Neural cell (in vitro differentiated cells): ENCODE results near the gene BMP2K. TPM values are rescaled to one million over a fixed set of nuclear protein-coding genes. Genes with fewer than 3 reads are reported as not detected.

Experiments used
- H2AFZ ChIP-seq: fragments of 200-600, 300-800 bp; sonication (generic), shearing (Covaris generic); 2 replicates; pipeline ENCODE4 v1.6.0; 2014; ENCODE audit warnings: low read depth, mild to moderate bottlenecking, antibody characterized with exemption, low read length, moderate library complexity
- H3F3A ChIP-seq: fragments of 200-600 bp; shearing (Covaris generic); 2 replicates; pipeline ENCODE4 v1.6.1; 2016; ENCODE audit warnings: mild to moderate bottlenecking, moderate library complexity, mixed read lengths, antibody characterized with exemption, low read length; ENCODE audit not compliant: insufficient read depth, poor library complexity, severe bottlenecking
- H3K27ac ChIP-seq: fragments of 200-600, 300-800 bp; sonication (generic), shearing (Covaris generic); 2 replicates; pipeline ENCODE4 v1.5.1; 2014; ENCODE audit warnings: mild to moderate bottlenecking, low read length, moderate library complexity
- H3K27me3 ChIP-seq: fragments of 300-800, 200-600 bp; sonication (generic), shearing (Covaris generic); 2 replicates; pipeline ENCODE4 v1.6.0; 2014; ENCODE audit warnings: mild to moderate bottlenecking, low read depth, low read length, moderate library complexity; ENCODE audit not compliant: insufficient read depth
- H3K36me3 ChIP-seq: fragments of 300-800, 200-600 bp; sonication (generic), shearing (Covaris generic); 2 replicates; pipeline ENCODE4 v1.5.1; 2014; ENCODE audit warnings: mild to moderate bottlenecking, antibody characterized with exemption, low read length, moderate library complexity; ENCODE audit not compliant: insufficient read depth
- H3K4me2 ChIP-seq: fragments of 300-800, 200-600 bp; sonication (generic), shearing (Covaris generic); 2 replicates; pipeline ENCODE4 v1.6.0; 2014; ENCODE audit warnings: mild to moderate bottlenecking, low read length
- H3K4me3 ChIP-seq: fragments of 300-800, 200-600 bp; sonication (generic), shearing (Covaris generic); 2 replicates; pipeline ENCODE4 v1.5.1; 2014; ENCODE audit warnings: mild to moderate bottlenecking, low read length, moderate library complexity
- H3K79me2 ChIP-seq: fragments of 200-600 bp; shearing (Covaris generic); replicated peaks from 2 replicates; pipeline ENCODE4 v1.6.0; 2014; ENCODE audit warnings: mild to moderate bottlenecking, low read length, moderate library complexity; ENCODE audit not compliant: insufficient read depth
- H3K9ac ChIP-seq: fragments of 300-800, 200-600 bp; sonication (generic), shearing (Covaris generic); 2 replicates; pipeline ENCODE4 v1.6.1; 2016; ENCODE audit warnings: mild to moderate bottlenecking, low read length, mixed read lengths
- H3K9me2 ChIP-seq: fragments of 200-600 bp; shearing (Covaris generic); 2 replicates; pipeline ENCODE4 v1.6.1; 2016; ENCODE audit warnings: mild to moderate bottlenecking, low read length, mixed read lengths; ENCODE audit not compliant: insufficient read depth
- H3K9me3 ChIP-seq: fragments of 200-600, 300-800 bp; sonication (generic), shearing (Covaris generic); 2 replicates; pipeline ENCODE4 v1.6.1; 2016; ENCODE audit warnings: mild to moderate bottlenecking, mixed run types, low read length, moderate library complexity, mixed read lengths
- H4K20me1 ChIP-seq: fragments of 200-600 bp; shearing (Covaris generic); 2 replicates; pipeline ENCODE4 v1.6.1; 2016; ENCODE audit warnings: mild to moderate bottlenecking, mixed run types; ENCODE audit not compliant: insufficient read depth
- EP300 ChIP-seq: fragments of 450-650 bp; conservative IDR thresholded peaks from 2 replicates; pipeline ENCODE4 v1.6.1; 2014; ENCODE audit warnings: antibody characterized with exemption, mild to moderate bottlenecking, moderate library complexity; ENCODE audit not compliant: poor library complexity, severe bottlenecking
- EZH2 ChIP-seq: fragments of 200-600, 300-800 bp; shearing (Covaris generic), sonication (generic); IDR thresholded peaks from 2 replicates; pipeline ENCODE4 v1.6.1; 2014; ENCODE audit warnings: antibody characterized with exemption, low read length, borderline replicate concordance, mild to moderate bottlenecking; ENCODE audit not compliant: insufficient read depth, poor library complexity, severe bottlenecking
- MXI1 ChIP-seq: fragments of 450-650 bp; conservative IDR thresholded peaks from 2 replicates; pipeline ENCODE4 v1.6.1; 2014; ENCODE audit warnings: antibody characterized with exemption, mild to moderate bottlenecking; ENCODE audit not compliant: poor library complexity, severe bottlenecking
- POLR2AphosphoS5 ChIP-seq: IDR thresholded peaks from 2 replicates; pipeline ENCODE4 v1.6.1; 2012
- RAD21 ChIP-seq: fragments of 450-650 bp; conservative IDR thresholded peaks from 2 replicates; pipeline ENCODE4 v1.6.1; 2014; ENCODE audit warnings: antibody characterized with exemption, mild to moderate bottlenecking, moderate library complexity
- SMC3 ChIP-seq: fragments of 450-650 bp; conservative IDR thresholded peaks from 2 replicates; pipeline ENCODE4 v1.6.1; 2014; ENCODE audit warnings: antibody characterized with exemption, mild to moderate bottlenecking, moderate library complexity; ENCODE audit not compliant: poor library complexity
- TAF1 ChIP-seq: IDR thresholded peaks from 2 replicates; pipeline ENCODE4 v1.6.1; 2012; ENCODE audit warnings: low read depth
- polyA plus RNA-seq: library from polyadenylated mRNA; depleted of rRNA; stranded (reverse); fragments of >200 nt; gene quantifications from 2 replicates; pipeline ENCODE4 v1.2.3, GENCODE V29; 2014
- TF ChIP-seq, protein P1 (sequence below): IDR thresholded peaks from 2 replicates; pipeline ENCODE4 v1.6.1; 2012; ENCODE audit warnings: borderline replicate concordance
- TF ChIP-seq, protein P2 (sequence below): fragments of 450-650 bp; IDR thresholded peaks from 2 replicates; pipeline ENCODE4 v1.5.1; 2014; ENCODE audit warnings: antibody characterized with exemption, mild to moderate bottlenecking, moderate library complexity; ENCODE audit not compliant: poor library complexity, severe bottlenecking

BMP2K gene
- polyA plus RNA-seq, 1 donor from 2014 or later = 14.7 TPM

DNA sequence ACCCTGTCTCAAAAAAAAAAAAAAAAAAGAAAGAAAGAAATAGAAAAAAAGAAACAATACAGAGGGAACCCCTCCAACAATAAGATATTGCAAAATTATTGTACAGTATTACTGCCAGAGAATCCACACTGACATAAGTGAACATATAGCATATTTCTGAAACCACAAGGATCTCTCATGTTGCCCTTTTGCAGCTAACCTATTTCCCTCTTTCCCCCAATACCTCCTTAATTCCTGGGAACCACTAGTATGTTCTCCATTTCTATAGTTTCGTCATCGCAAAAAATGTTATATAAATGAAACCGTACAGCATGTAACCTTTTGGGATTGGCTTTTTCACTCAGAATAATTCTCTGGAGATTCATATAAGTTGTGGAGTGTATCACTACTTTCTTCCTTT, 20.0 kb upstream of the BMP2K start (continued):
- TF ChIP-seq RAD21 (no peak), MXI1 (no peak), TAF1 (no peak)

- TF ChIP-seq, protein P1, sequence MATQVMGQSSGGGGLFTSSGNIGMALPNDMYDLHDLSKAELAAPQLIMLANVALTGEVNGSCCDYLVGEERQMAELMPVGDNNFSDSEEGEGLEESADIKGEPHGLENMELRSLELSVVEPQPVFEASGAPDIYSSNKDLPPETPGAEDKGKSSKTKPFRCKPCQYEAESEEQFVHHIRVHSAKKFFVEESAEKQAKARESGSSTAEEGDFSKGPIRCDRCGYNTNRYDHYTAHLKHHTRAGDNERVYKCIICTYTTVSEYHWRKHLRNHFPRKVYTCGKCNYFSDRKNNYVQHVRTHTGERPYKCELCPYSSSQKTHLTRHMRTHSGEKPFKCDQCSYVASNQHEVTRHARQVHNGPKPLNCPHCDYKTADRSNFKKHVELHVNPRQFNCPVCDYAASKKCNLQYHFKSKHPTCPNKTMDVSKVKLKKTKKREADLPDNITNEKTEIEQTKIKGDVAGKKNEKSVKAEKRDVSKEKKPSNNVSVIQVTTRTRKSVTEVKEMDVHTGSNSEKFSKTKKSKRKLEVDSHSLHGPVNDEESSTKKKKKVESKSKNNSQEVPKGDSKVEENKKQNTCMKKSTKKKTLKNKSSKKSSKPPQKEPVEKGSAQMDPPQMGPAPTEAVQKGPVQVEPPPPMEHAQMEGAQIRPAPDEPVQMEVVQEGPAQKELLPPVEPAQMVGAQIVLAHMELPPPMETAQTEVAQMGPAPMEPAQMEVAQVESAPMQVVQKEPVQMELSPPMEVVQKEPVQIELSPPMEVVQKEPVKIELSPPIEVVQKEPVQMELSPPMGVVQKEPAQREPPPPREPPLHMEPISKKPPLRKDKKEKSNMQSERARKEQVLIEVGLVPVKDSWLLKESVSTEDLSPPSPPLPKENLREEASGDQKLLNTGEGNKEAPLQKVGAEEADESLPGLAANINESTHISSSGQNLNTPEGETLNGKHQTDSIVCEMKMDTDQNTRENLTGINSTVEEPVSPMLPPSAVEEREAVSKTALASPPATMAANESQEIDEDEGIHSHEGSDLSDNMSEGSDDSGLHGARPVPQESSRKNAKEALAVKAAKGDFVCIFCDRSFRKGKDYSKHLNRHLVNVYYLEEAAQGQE = no peak
- TF ChIP-seq RAD21 = no peak
- no peak for TF ChIP-seq SMC3
- TF ChIP-seq, protein P2, sequence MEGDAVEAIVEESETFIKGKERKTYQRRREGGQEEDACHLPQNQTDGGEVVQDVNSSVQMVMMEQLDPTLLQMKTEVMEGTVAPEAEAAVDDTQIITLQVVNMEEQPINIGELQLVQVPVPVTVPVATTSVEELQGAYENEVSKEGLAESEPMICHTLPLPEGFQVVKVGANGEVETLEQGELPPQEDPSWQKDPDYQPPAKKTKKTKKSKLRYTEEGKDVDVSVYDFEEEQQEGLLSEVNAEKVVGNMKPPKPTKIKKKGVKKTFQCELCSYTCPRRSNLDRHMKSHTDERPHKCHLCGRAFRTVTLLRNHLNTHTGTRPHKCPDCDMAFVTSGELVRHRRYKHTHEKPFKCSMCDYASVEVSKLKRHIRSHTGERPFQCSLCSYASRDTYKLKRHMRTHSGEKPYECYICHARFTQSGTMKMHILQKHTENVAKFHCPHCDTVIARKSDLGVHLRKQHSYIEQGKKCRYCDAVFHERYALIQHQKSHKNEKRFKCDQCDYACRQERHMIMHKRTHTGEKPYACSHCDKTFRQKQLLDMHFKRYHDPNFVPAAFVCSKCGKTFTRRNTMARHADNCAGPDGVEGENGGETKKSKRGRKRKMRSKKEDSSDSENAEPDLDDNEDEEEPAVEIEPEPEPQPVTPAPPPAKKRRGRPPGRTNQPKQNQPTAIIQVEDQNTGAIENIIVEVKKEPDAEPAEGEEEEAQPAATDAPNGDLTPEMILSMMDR = no peak
- no peak for TF ChIP-seq MXI1
- no peak for TF ChIP-seq POLR2AphosphoS5
- TF ChIP-seq EZH2 = no peak
- no peaks in the 10 kb centered on the region for H3K27me3 ChIP-seq
- no peak overlapping the region for H3K9ac ChIP-seq
- no peaks in the 10 kb centered on the region for H3K9me3 ChIP-seq
- H4K20me1 ChIP-seq = no peaks in the 10 kb centered on the region
- H2AFZ ChIP-seq = no peak overlapping the region
- no peak overlapping the region for H3K27ac ChIP-seq
- H3K4me3 ChIP-seq = no peak overlapping the region
- H3K4me2 ChIP-seq = no peak overlapping the region
- H3K79me2 ChIP-seq = no peaks in the 10 kb centered on the region
- H3F3A ChIP-seq = no peaks in the 10 kb centered on the region
- no peaks in the 10 kb centered on the region for H3K9me2 ChIP-seq
- H3K36me3 ChIP-seq = no peaks in the 10 kb centered on the region
Observed at GRCh38 chr4:78756776-78757175, 19.4 kb upstream of the BMP2K start.

GRCh38 chr4:78757574-78757973, 18.6 kb upstream of the BMP2K start:
- no peak overlapping the region for H3K9ac ChIP-seq
- no peak overlapping the region for H2AFZ ChIP-seq
- no peaks in the 10 kb centered on the region for H4K20me1 ChIP-seq
- H3K4me2 ChIP-seq = no peak overlapping the region
- no peaks in the 10 kb centered on the region for H3K9me3 ChIP-seq
- H3K27ac ChIP-seq = no peak overlapping the region
- TF ChIP-seq TAF1 = no peak
- TF ChIP-seq, protein P2 = no peak
- no peak for TF ChIP-seq EZH2
- TF ChIP-seq SMC3 = no peak
- no peak for TF ChIP-seq RAD21
- TF ChIP-seq, protein P1 = no peak
- TF ChIP-seq EP300 = no peak
- TF ChIP-seq MXI1 = no peak
- no peak for TF ChIP-seq POLR2AphosphoS5
- H3K4me3 ChIP-seq = no peak overlapping the region
- H3K27me3 ChIP-seq = no peaks in the 10 kb centered on the region
- no peaks in the 10 kb centered on the region for H3K9me2 ChIP-seq
- no peaks in the 10 kb centered on the region for H3K36me3 ChIP-seq
- no peaks in the 10 kb centered on the region for H3F3A ChIP-seq
- H3K79me2 ChIP-seq = no peaks in the 10 kb centered on the region
